HG03378 (cell line): ENCODE data around the gene FAM3A.
"Not testable (repeated sequence)": the region's sequence is repeated elsewhere in the genome, so short reads cannot be mapped to it uniquely, and the experiment has no call there.

Source experiments
- ATAC-seq: cut with Tn5 transposase; IDR thresholded peaks from one replicate; pipeline ENCODE4 v1.9.1; 2021; ENCODE audit warnings: mild to moderate bottlenecking, moderate library complexity; ENCODE audit not compliant: unreplicated experiment

Gene FAM3A

GRCh38 chrX:154505734-154506133, 10.3 kb downstream of the FAM3A start:
- ATAC-seq: no peak

- no peak for ATAC-seq
Observed at GRCh38 chrX:154502989-154503388, 13.0 kb downstream of the FAM3A start.

GRCh38 chrX:154502098-154502497, 13.9 kb downstream of the FAM3A start:
- ATAC-seq: no peak

- not testable (repeated sequence) for ATAC-seq
Observed at GRCh38 chrX:154501423-154501822, 14.6 kb downstream of the FAM3A start.

GRCh38 chrX:154496591-154497137, 19.4 kb downstream of the FAM3A start:
- not testable (repeated sequence) for ATAC-seq

GRCh38 chrX:154495472-154495922, 20.5 kb downstream of the FAM3A start:
- ATAC-seq: no peak

- ATAC-seq: no peak
Observed at GRCh38 chrX:154494715-154495114, 21.3 kb downstream of the FAM3A start.

GRCh38 chrX:154490414-154491083, 25.5 kb downstream of the FAM3A start, which contains the start of gene SLC10A3:
SLC10A3 (minus strand) TSS chrX:154490629; CDS start chrX:154488940, 1,689 bp downstream.
- ATAC-seq: peak; percentile 70

- no peak for ATAC-seq
Observed at GRCh38 chrX:154490021-154490413, 26.0 kb downstream of the FAM3A start.

GRCh38 chrX:154489182-154489581, 26.9 kb downstream of the FAM3A start:
- ATAC-seq: no peak

GRCh38 chrX:154488336-154489075, 27.5 kb downstream of the FAM3A start:
- ATAC-seq: no peak

GRCh38 chrX:154487518-154488290, 28.3 kb downstream of the FAM3A start:
- no peak for ATAC-seq

GRCh38 chrX:154486396-154487207, 29.4 kb downstream of the FAM3A start, which contains the start of gene UBL4A:
UBL4A (minus strand) TSS chrX:154486615; CDS start chrX:154486584, 31 bp downstream.
- no peak for ATAC-seq

GRCh38 chrX:154486052-154486395, 30.0 kb downstream of the FAM3A start:
- no peak for ATAC-seq

GRCh38 chrX:154485150-154486051, 30.6 kb downstream of the FAM3A start:
- no peak for ATAC-seq

- no peak for ATAC-seq
Observed at GRCh38 chrX:154484255-154485149, 31.5 kb downstream of the FAM3A start.

GRCh38 chrX:154483325-154483724, 32.7 kb downstream of the FAM3A start:
- no peak for ATAC-seq

- no peak for ATAC-seq
Observed at GRCh38 chrX:154482786-154483185, 33.2 kb downstream of the FAM3A start.
